VCaP (cell line): Measurements from ENCODE around the gene ARHGAP4.

ENCODE experiments used
- H3K27ac ChIP-seq: fragments of 450-650 bp; 2 replicates; pipeline ENCODE4 v1.5.1; 2017
- TF ChIP-seq, protein P1 (sequence below): fragments of 450-650 bp; conservative IDR thresholded peaks from 2 replicates; pipeline ENCODE4 v1.5.1; 2017; ENCODE audit warnings: mild to moderate bottlenecking, moderate library complexity

ARHGAP4 gene

DNA sequence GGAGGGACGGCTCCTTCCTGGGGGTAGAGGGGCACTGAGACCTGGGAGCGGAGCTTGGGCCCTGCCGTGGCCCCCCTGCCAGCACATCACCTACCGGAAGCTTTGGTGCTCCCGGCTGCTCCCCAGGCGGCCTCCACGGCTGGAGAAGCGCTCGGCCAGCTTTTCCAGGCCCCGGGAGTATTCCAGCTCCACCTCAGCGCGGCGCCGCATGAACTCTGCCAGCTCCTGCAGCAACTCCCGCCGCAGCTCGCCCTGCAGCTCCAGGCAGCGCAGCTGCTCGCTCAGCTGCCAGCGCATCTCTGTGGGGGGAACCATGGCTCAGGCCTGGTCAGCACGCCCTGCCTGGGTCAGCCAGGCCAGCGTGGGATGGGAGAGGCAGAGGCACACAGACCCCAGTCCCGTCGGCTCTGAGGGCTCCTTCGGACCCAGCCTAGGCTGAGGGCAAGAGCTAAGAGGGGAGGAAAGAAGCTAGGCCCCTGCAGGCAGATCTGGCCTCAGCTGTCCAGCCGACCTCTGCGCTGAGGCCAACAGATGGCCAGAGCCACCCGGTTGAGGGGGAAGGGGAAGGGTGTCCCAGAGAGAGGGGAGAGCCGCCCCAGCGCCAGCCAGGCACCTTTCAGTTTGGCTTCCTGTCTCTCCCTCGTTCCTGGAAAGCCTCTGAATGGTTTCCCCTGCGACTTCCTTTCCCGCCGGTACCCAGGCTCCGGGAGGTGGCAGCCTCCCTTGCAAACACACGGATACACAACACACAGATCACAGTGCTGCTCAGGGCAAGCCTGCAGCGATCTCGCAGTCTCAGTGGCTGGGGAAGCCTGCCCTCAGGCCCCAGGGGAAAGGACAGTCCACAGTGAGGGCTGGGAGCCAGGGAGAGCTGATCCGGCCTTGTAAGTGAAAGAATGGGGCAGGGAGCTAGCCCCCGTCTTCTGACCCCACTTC lies 4.3 kb downstream of the ARHGAP4 start:
- H3K27ac ChIP-seq: no peak overlapping the region
- TF ChIP-seq, protein P1, sequence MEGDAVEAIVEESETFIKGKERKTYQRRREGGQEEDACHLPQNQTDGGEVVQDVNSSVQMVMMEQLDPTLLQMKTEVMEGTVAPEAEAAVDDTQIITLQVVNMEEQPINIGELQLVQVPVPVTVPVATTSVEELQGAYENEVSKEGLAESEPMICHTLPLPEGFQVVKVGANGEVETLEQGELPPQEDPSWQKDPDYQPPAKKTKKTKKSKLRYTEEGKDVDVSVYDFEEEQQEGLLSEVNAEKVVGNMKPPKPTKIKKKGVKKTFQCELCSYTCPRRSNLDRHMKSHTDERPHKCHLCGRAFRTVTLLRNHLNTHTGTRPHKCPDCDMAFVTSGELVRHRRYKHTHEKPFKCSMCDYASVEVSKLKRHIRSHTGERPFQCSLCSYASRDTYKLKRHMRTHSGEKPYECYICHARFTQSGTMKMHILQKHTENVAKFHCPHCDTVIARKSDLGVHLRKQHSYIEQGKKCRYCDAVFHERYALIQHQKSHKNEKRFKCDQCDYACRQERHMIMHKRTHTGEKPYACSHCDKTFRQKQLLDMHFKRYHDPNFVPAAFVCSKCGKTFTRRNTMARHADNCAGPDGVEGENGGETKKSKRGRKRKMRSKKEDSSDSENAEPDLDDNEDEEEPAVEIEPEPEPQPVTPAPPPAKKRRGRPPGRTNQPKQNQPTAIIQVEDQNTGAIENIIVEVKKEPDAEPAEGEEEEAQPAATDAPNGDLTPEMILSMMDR: no peak

DNA sequence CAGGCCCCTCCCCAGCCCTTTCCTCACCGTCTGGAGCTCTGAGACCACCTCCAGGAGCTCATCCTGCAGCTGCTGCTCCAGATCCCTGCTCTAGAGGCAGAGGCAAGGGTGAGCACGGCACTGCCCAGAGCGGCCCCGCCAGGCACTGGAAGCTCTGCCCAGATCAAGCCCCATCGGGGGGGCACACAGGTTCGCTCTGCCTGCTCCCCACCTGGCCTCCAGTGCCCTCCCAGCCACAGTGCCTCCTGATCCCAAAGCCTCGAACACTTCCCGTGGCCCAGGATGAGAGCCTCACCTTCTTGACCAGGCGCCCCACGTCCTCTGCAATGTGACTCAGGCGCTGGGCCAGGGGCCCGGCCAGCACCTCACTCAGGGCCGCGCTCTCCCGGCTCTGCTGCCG lies 5.0 kb downstream of the ARHGAP4 start:
- TF ChIP-seq, protein P1: no peak
- no peak overlapping the region for H3K27ac ChIP-seq

DNA sequence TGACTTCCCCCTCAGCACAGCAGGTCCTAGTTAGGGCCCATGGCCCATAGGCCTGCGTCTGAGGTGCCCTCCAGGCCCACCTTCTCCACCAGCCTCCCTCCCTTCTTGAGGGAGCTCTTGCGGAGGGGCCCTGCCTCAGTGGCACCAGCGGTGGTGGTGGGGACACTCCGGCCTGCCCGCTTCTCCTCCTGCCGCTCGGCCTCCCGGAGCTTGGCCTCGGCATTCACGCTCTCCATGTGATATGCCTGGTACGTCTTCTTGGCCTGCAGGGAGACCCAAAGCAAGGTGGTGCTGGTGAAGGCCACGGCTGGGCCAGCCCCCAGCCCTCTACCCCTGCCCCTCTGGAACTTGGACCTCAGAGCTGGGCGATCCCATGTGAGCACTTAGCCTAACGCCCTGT lies 5.5 kb downstream of the ARHGAP4 start:
- no peak overlapping the region for H3K27ac ChIP-seq
- TF ChIP-seq, protein P1: no peak

DNA sequence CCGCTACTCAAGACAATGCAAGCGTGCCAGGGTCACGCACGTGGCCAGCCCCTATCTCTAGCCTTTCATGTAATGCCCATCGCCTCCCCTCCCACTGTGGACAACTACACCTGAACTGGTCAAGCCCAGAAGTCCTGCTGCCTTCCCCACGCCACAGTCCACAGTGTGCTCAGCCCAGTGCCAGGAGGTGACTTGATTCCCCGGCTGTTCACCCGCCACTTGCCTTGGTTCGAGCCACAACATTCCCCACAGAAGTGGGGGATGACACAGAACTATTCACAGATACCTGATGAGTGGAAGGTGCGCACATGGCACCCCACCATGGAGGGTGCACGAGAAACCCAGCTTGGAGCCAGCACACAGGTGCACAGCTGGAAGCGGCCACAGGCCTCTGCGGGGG lies 6.8 kb downstream of the ARHGAP4 start:
- H3K27ac ChIP-seq: no peak overlapping the region
- TF ChIP-seq, protein P1: no peak

DNA sequence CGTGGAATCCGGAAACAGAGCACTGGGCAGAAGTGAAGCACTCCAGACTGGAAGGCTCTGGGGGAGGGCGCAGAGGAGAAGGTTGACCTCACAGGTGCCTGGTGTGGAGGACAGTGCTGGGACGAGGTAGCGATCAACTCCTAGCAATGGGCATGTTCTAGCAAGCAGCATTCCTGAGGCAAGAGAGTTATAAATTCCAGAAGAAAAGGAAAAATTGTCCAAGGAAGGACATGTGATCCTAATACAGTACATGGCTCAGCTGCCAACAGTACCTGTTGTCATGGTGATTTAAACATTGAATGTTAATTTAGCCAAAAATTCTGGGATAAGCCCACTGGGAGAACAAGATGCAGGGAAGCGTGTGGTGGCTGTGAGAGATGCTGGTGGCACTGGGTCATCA lies 8.2 kb downstream of the ARHGAP4 start:
- TF ChIP-seq, protein P1: no peak
- H3K27ac ChIP-seq: no peak overlapping the region

DNA sequence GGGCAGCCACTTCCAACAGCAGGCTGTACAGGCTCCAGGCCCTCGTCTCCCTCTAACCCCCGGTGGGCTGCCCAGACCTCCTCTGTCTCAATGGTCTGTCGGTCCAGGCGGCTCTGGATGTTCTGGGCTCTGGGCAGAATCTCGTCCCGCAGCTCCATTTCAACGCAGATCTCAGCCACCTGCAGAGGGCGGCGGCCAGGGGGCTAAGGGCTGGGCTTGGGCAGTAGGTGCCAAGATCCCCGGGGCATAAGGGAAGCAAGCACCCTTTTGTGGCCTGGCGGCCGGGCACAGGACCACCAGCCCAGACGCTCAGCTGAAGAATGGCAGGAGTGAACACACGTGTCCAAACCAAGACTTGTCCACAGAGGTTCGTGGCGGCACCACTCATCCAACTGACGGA lies 12.4 kb downstream of the ARHGAP4 start:
- no peak overlapping the region for H3K27ac ChIP-seq
- TF ChIP-seq, protein P1: no peak

DNA sequence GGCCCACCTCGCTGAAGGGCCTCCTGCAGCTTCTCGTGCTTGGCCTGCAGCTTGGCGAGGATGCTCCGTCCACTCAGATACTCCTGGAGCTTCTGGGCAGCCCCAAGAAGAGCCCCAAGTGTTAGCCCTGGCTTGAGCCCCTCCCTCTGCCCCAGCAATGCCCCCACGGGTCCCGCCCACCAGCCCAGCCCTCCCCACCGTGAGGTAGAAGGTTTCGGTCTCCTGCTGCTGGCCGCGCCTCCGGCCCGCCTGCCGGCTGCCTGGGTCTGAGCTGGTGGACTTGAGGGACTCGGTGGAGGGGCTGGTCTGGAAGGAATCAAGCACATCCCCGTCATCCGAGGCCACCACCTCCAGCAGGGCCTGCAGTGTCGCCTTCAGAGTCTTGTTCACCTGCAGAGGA lies 12.9 kb downstream of the ARHGAP4 start:
- TF ChIP-seq, protein P1: no peak
- no peak overlapping the region for H3K27ac ChIP-seq
